HepG2 (cell line): ENCODE measurements around the gene KIF17. TPM values are rescaled to one million over a fixed set of nuclear protein-coding genes. Genes with fewer than 3 reads are reported as not detected.

ENCODE experiments used
- ATAC-seq: fragments of 200-7000 bp; cut with Tn5 transposase; 3 replicates; pipeline ENCODE4 v1.9.1; 2020; ENCODE audit warnings: mild to moderate bottlenecking, moderate library complexity
- BruUV-seq: library from RNA; stranded (reverse); fragments of 400-500 nt; replicated peaks from 2 replicates; lab custom pipeline; 2021; lab: Mats Ljungman, UMichigan
- CTCF ChIA-PET: fragments of 300-600 bp; formaldehyde crosslinking; extraction: SDS; loops from one replicate; lab custom pipeline; 2021; ENCODE audit warnings: low total read pairs, inconsistent platforms, low intra/inter-chr PET ratio; lab: Yijun Ruan, JAX
- POLR2A ChIA-PET: fragments of 350-600 bp; sonication (Branson Sonifier 250); formaldehyde crosslinking; loops from one replicate; lab custom pipeline; 2020; ENCODE audit warnings: antibody characterized with exemption, inconsistent platforms; lab: Yijun Ruan, JAX
- DNase-seq: peaks from one replicate; pipeline ENCODE4 v3.0.0-alpha.2; 2015; ENCODE audit warnings: low spot score
- FAIRE-seq: peaks from 3 replicates; lab custom pipeline; 2011; peaks lifted over from hg19 to GRCh38; lab: Jason Lieb, UNC
- H2AFZ ChIP-seq: one replicate; pipeline ENCODE4 v1.6.1; 2011; ENCODE audit warnings: low read length, inconsistent platforms
- H3K27ac ChIP-seq: fragments of 300-600 bp; 3 replicates; pipeline ENCODE4 v1.8.0; 2011; ENCODE audit warnings: mixed run types, mild to moderate bottlenecking, mixed read lengths, low read length, inconsistent platforms; ENCODE audit not compliant: insufficient read depth; ENCODE audit errors: extremely low read length
- H3K27me3 ChIP-seq, 2 experiments: fragments of 200-600 bp in 1 of 2; 2 replicates in 1 of 2; 3 replicates in 1 of 2; pipeline versions ENCODE4 v1.6.0 to v1.8.0; 2011; ENCODE audit warnings: low read length in 2 of 2, mild to moderate bottlenecking in 2 of 2, moderate library complexity in 2 of 2, inconsistent platforms in 1 of 2; ENCODE audit not compliant: insufficient read depth in 2 of 2, control insufficient read depth in 1 of 2
- H3K36me3 ChIP-seq, 2 experiments: fragments of 200-600 bp in 1 of 2; replicated peaks in 1 of 2; 2 replicates in 1 of 2; 3 replicates in 1 of 2; pipeline versions ENCODE4 v1.5.1 to v1.8.0; 2011; ENCODE audit warnings: low read length in 2 of 2, inconsistent platforms in 1 of 2; ENCODE audit not compliant: insufficient read depth in 2 of 2, control insufficient read depth in 1 of 2
- H3K4me1 ChIP-seq: 2 replicates; pipeline ENCODE4 v1.5.1; 2012; ENCODE audit warnings: low read length, inconsistent platforms; ENCODE audit not compliant: insufficient read depth
- H3K4me2 ChIP-seq: 2 replicates; pipeline ENCODE4 v1.6.0; 2011; ENCODE audit warnings: low read depth, low read length, inconsistent platforms
- H3K4me3 ChIP-seq, 3 experiments: fragments of 200-600 bp in 1 of 3; sonication (generic), shearing (Covaris generic) in 1 of 3; replicated peaks in 1 of 3; 2 replicates each; pipeline ENCODE4 v1.5.1; 2011 to 2016; ENCODE audit warnings: low read length in 3 of 3, inconsistent platforms in 2 of 3, low read depth in 2 of 3, mild to moderate bottlenecking in 2 of 3, control low read depth in 1 of 3, mixed read lengths in 1 of 3; ENCODE audit not compliant: insufficient read depth in 1 of 3
- H3K79me2 ChIP-seq: one replicate; pipeline ENCODE4 v1.6.1; 2011; ENCODE audit warnings: low read length, inconsistent platforms; ENCODE audit not compliant: insufficient read depth
- H3K9ac ChIP-seq: 2 replicates; pipeline ENCODE4 v1.6.0; 2011; ENCODE audit warnings: mild to moderate bottlenecking, low read depth, low read length, inconsistent platforms; ENCODE audit not compliant: insufficient read depth
- H3K9me3 ChIP-seq: 2 replicates; pipeline ENCODE4 v1.5.1; 2012; ENCODE audit warnings: mild to moderate bottlenecking, low read length
- H4K20me1 ChIP-seq: 2 replicates; pipeline ENCODE4 v1.6.0; 2011; ENCODE audit warnings: inconsistent platforms, mild to moderate bottlenecking, low read length, moderate library complexity; ENCODE audit not compliant: insufficient read depth
- CEBPG ChIP-seq: IDR thresholded peaks from 2 replicates; pipeline ENCODE4 v1.6.1; 2016
- IRF2 ChIP-seq: IDR thresholded peaks from 2 replicates; pipeline ENCODE4 v1.6.1; 2018; ENCODE audit warnings: missing genetic modification reagents, missing compliant biosample characterization
- TAF15 ChIP-seq: fragments of 200-400 bp; formaldehyde crosslinking; IDR thresholded peaks from one replicate; pipeline ENCODE4 v1.6.1; 2018; ENCODE audit warnings: mild to moderate bottlenecking, low read depth, low read length; ENCODE audit not compliant: poor library complexity, severe bottlenecking
- ZFP36L1 ChIP-seq: sonication (generic); formaldehyde crosslinking; IDR thresholded peaks from 2 replicates; pipeline ENCODE4 v1.8.0; 2022; ENCODE audit warnings: mild to moderate bottlenecking, missing genetic modification reagents, moderate library complexity
- ZNF224 ChIP-seq: sonication (generic); formaldehyde crosslinking; IDR thresholded peaks from 2 replicates; pipeline ENCODE4 v1.5.0; 2020; ENCODE audit warnings: mild to moderate bottlenecking, missing genetic modification reagents
- ZNF354B ChIP-seq: sonication (generic); formaldehyde crosslinking; IDR thresholded peaks from 2 replicates; pipeline ENCODE4 v1.8.0; 2022; ENCODE audit warnings: mild to moderate bottlenecking, missing genetic modification reagents
- ZNF782 ChIP-seq: sonication (generic); formaldehyde crosslinking; IDR thresholded peaks from 2 replicates; pipeline ENCODE4 v1.4.0; 2020; ENCODE audit warnings: missing genetic modification reagents, mild to moderate bottlenecking, borderline replicate concordance
- ZSCAN12 ChIP-seq: sonication (generic); formaldehyde crosslinking; IDR thresholded peaks from 2 replicates; pipeline ENCODE4 v1.9.0; 2021; ENCODE audit warnings: mild to moderate bottlenecking, missing genetic modification reagents
- WGBS: methylation state at CpG from one replicate; pipeline ENCODE4 v1.1.6; 2017; ENCODE audit warnings: low lambda C conversion rate; 5-methylcytosine and 5-hydroxymethylcytosine counted together
- in situ Hi-C: cut with HindIII; loops from 2 replicates; pipeline ENCODE4 v1.10.0; 2017; ENCODE audit warnings: low pct_unique_long_range_greater_than_20kb; ENCODE audit not compliant: extremely low pct_ligation_motif_present
- intact Hi-C: fragments of 100-400 bp; cut with micrococcal nuclease; formaldehyde crosslinking; loops from one replicate; pipeline ENCODE4 v1.10.0; 2022; ENCODE audit not compliant: unreplicated experiment
- polyA plus RNA-seq, 8 experiments: library from polyadenylated mRNA; depleted of rRNA in 3 of 8; stranded (reverse) in 7 of 8; unstranded in 1 of 8; fragments of >200 nt; fragmentation: Illumina TruSeq in 4 of 8; extraction: Trizol in 4 of 8; gene quantifications; 2 replicates each; pipeline versions ENCODE4 v1.2.1 to v1.2.3, GENCODE V29; 2011 to 2016; ENCODE audit warnings: low read depth in 4 of 8, missing spikeins in 1 of 8, mixed read lengths in 1 of 8; ENCODE audit not compliant: insufficient read depth in 1 of 8
- total RNA-seq, 5 experiments: library from RNA; depleted of rRNA; stranded (reverse); fragments of >200 nt; fragmentation: Illumina TruSeq; extraction: Trizol; gene quantifications; 2 replicates each; pipeline ENCODE4 v1.2.3, GENCODE V29; 2016; ENCODE audit warnings: low read depth in 1 of 5
- TF ChIP-seq, protein P1 (sequence below): sonication (generic); formaldehyde crosslinking; IDR thresholded peaks from 2 replicates; pipeline ENCODE4 v1.8.1; 2023; ENCODE audit warnings: missing genetic modification reagents, mild to moderate bottlenecking, borderline replicate concordance
- TF ChIP-seq, protein P2 (sequence below): IDR thresholded peaks from 2 replicates; pipeline ENCODE4 v1.6.1; 2016; ENCODE audit warnings: missing compliant biosample characterization, missing genetic modification reagents, borderline replicate concordance
- TF ChIP-seq, protein P3 (sequence below): sonication (generic); formaldehyde crosslinking; IDR thresholded peaks from 2 replicates; pipeline ENCODE4 v1.4.0; 2020; ENCODE audit warnings: mild to moderate bottlenecking, missing genetic modification reagents
- TF ChIP-seq, protein P4 (sequence below): sonication (generic); formaldehyde crosslinking; IDR thresholded peaks from 2 replicates; pipeline ENCODE4 v1.4.0; 2020; ENCODE audit warnings: missing genetic modification reagents

The KIF17 gene
- total and polyA plus RNA-seq, 2 of the 13 experiments (the other 11 are each of a cell fraction or from before 2014, with no cell fraction given), result 0.24 to 0.44 TPM

DNA sequence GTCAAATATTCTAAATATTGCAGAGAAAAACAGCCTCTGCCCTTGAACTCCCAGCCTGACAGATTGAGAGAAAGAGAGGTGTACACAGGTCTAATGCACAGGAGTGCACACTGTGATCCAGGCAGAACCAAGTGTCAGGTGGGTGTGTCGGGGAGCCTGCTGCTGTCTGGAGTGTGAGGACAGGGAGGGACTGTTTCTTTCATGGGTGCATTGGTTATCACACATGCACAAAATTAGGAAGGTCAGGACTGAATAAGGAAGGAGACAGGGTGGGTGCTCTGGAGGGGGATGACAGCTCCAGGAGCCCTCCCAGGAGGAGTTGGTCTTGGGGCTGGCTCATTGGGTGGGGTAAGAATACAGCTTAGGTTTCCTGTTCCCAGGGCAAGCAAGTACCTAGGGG, 97.8 kb downstream of the KIF17 start:
- ATAC-seq, result no peak
- ChIA-PET CTCF (no interaction called here), POLR2A (no interaction called here)
- no TSS peak for BruUV-seq
- H3K9ac ChIP-seq, result no peak overlapping the region
- no peak overlapping the region for H3K4me2 ChIP-seq
- H2AFZ ChIP-seq, result no peak overlapping the region
- TF ChIP-seq ZNF782 (CRISPR knock-in tag), result no peak
- no peak for TF ChIP-seq TAF15
- TF ChIP-seq, all 625 proteins: peak for 0
- Histone ChIP-seq H3K4me3 (no peak overlapping the region), H3K27ac (no peak overlapping the region), H3K9me3 (no peaks in the 10 kb centered on the region), H3K27me3 (no peaks in the 10 kb centered on the region), H3K4me1 (no peaks in the 10 kb centered on the region), H3K36me3 (no peaks in the 10 kb centered on the region), H3K79me2 (no peaks in the 10 kb centered on the region), H4K20me1 (no peaks in the 10 kb centered on the region)
- no peak for FAIRE-seq
- no peak for DNase-seq
- WGBS, result 85% methylated on average over 1 of the region's 1 CpG
- in situ Hi-C loops, result no loop called here
- intact Hi-C loops, result no loop called here

DNA sequence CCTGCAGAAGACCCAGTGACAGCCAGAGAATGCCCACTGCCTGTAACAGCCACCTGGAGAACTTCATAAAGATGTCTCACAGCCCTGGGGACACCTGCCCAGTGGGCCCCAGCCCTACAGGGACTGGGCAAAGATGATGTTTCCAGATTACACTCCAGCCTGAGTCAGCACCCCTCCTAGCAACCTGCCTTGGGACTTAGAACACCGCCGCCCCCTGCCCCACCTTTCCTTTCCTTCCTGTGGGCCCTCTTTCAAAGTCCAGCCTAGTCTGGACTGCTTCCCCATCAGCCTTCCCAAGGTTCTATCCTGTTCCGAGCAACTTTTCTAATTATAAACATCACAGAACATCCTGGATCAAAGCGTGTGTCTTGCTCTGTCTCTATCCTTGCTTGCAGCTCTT, 99.3 kb downstream of the KIF17 start:
- intact Hi-C loops (no loop called here), in situ Hi-C loops (no loop called here)
- no peak for FAIRE-seq
- no peak for DNase-seq
- Histone ChIP-seq H3K4me3 (no peak overlapping the region), H3K79me2 (no peaks in the 10 kb centered on the region), H3K9me3 (no peaks in the 10 kb centered on the region), H3K27ac (no peak overlapping the region), H3K27me3 (no peaks in the 10 kb centered on the region), H3K9ac (no peak overlapping the region), H3K36me3 (no peaks in the 10 kb centered on the region), H2AFZ (no peak overlapping the region), H3K4me2 (no peak overlapping the region), H3K4me1 (peaks cover 11% of the 10 kb centered on the region), H4K20me1 (no peaks in the 10 kb centered on the region)
- 48% methylated on average over 4 of the region's 4 CpGs for WGBS
- POLR2A ChIA-PET, result no interaction called here
- CTCF ChIA-PET, result no interaction called here
- no peak for ATAC-seq
- no TSS peak for BruUV-seq
- TF ChIP-seq ZNF224 (CRISPR knock-in tag) (no peak), ZSCAN12 (CRISPR knock-in tag) (no peak), ZFP36L1 (no peak), IRF2 (CRISPR knock-in tag) (no peak), CEBPG (CRISPR knock-in tag) (no peak), ZNF354B (CRISPR knock-in tag) (no peak)
- TF ChIP-seq, protein P1, sequence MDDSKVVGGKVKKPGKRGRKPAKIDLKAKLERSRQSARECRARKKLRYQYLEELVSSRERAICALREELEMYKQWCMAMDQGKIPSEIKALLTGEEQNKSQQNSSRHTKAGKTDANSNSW (CRISPR knock-in tag), result no peak
- TF ChIP-seq, protein P2, sequence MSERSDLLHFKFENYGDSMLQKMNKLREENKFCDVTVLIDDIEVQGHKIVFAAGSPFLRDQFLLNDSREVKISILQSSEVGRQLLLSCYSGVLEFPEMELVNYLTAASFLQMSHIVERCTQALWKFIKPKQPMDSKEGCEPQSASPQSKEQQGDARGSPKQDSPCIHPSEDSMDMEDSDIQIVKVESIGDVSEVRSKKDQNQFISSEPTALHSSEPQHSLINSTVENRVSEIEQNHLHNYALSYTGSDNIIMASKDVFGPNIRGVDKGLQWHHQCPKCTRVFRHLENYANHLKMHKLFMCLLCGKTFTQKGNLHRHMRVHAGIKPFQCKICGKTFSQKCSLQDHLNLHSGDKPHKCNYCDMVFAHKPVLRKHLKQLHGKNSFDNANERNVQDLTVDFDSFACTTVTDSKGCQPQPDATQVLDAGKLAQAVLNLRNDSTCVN (CRISPR knock-in tag), result no peak
- TF ChIP-seq, protein P3, sequence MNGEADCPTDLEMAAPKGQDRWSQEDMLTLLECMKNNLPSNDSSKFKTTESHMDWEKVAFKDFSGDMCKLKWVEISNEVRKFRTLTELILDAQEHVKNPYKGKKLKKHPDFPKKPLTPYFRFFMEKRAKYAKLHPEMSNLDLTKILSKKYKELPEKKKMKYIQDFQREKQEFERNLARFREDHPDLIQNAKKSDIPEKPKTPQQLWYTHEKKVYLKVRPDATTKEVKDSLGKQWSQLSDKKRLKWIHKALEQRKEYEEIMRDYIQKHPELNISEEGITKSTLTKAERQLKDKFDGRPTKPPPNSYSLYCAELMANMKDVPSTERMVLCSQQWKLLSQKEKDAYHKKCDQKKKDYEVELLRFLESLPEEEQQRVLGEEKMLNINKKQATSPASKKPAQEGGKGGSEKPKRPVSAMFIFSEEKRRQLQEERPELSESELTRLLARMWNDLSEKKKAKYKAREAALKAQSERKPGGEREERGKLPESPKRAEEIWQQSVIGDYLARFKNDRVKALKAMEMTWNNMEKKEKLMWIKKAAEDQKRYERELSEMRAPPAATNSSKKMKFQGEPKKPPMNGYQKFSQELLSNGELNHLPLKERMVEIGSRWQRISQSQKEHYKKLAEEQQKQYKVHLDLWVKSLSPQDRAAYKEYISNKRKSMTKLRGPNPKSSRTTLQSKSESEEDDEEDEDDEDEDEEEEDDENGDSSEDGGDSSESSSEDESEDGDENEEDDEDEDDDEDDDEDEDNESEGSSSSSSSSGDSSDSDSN (CRISPR knock-in tag), result no peak
- TF ChIP-seq, protein P4, sequence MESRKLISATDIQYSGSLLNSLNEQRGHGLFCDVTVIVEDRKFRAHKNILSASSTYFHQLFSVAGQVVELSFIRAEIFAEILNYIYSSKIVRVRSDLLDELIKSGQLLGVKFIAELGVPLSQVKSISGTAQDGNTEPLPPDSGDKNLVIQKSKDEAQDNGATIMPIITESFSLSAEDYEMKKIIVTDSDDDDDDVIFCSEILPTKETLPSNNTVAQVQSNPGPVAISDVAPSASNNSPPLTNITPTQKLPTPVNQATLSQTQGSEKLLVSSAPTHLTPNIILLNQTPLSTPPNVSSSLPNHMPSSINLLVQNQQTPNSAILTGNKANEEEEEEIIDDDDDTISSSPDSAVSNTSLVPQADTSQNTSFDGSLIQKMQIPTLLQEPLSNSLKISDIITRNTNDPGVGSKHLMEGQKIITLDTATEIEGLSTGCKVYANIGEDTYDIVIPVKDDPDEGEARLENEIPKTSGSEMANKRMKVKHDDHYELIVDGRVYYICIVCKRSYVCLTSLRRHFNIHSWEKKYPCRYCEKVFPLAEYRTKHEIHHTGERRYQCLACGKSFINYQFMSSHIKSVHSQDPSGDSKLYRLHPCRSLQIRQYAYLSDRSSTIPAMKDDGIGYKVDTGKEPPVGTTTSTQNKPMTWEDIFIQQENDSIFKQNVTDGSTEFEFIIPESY (CRISPR knock-in tag), result no peak
